Bronchial epithelial cell (primary cell): Measurements from ENCODE around the gene ITPA. TPM values are rescaled to one million over a fixed set of nuclear protein-coding genes. Genes with fewer than 3 reads are reported as not detected.

ENCODE experiments used
- DNase-seq: peaks from one replicate; pipeline ENCODE4 v3.0.0-alpha.2; 2010; ENCODE audit warnings: low read depth
- FAIRE-seq: peaks from 2 replicates; lab custom pipeline; 2011; peaks lifted over from hg19 to GRCh38; lab: Jason Lieb, UNC
- H3K27me3 ChIP-seq: 2 replicates; pipeline ENCODE4 v1.5.1; 2011; ENCODE audit warnings: low read length; ENCODE audit not compliant: control insufficient read depth, insufficient read depth
- H3K36me3 ChIP-seq: 2 replicates; pipeline ENCODE4 v1.5.1; 2011; ENCODE audit warnings: low read length; ENCODE audit not compliant: control insufficient read depth, insufficient read depth
- H3K4me3 ChIP-seq: 2 replicates; pipeline ENCODE4 v1.5.1; 2011; ENCODE audit warnings: mild to moderate bottlenecking, low read depth, low read length, control low read depth
- total RNA-seq: library from RNA; depleted of rRNA; stranded (reverse); fragments of >200 nt; gene quantifications from 2 replicates; pipeline ENCODE4 v1.2.1, GENCODE V29; 2014
- TF ChIP-seq, protein P1 (sequence below): IDR thresholded peaks from 2 replicates; pipeline ENCODE4 v1.5.1; 2011; ENCODE audit warnings: mild to moderate bottlenecking, moderate library complexity, low read length, control low read depth, inconsistent platforms; ENCODE audit not compliant: insufficient read depth, severe bottlenecking

ITPA gene
- total RNA-seq, 1 donor from 2014 or later: 45.5 TPM

DNA sequence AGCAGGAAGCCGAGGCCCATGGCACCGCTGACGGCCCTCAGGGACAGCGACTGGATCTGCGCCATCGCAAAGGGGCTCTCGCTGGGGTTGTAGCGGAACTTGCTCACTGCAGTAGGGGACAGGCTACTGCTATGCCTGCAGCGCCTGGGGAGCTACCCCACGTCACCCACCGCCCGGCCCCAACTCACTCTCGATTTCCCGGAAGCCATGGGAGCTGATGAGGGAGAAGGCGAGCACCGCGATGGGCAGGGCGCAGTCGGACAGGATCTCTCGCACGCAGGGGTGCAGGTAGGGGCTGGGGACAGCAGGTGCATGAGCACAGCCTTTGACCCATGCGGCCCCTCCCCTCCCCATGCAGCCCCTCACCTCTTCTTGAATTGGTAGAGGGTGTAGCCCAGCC is 19.9 kb downstream of the ITPA start:
- no peaks in the 10 kb centered on the region for H3K27me3 ChIP-seq
- H3K4me3 ChIP-seq: no peak overlapping the region
- no peak for FAIRE-seq
- H3K36me3 ChIP-seq: peaks cover 19% of the 10 kb centered on the region
- TF ChIP-seq, protein P1, sequence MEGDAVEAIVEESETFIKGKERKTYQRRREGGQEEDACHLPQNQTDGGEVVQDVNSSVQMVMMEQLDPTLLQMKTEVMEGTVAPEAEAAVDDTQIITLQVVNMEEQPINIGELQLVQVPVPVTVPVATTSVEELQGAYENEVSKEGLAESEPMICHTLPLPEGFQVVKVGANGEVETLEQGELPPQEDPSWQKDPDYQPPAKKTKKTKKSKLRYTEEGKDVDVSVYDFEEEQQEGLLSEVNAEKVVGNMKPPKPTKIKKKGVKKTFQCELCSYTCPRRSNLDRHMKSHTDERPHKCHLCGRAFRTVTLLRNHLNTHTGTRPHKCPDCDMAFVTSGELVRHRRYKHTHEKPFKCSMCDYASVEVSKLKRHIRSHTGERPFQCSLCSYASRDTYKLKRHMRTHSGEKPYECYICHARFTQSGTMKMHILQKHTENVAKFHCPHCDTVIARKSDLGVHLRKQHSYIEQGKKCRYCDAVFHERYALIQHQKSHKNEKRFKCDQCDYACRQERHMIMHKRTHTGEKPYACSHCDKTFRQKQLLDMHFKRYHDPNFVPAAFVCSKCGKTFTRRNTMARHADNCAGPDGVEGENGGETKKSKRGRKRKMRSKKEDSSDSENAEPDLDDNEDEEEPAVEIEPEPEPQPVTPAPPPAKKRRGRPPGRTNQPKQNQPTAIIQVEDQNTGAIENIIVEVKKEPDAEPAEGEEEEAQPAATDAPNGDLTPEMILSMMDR: no peak
- no peak for DNase-seq

- Histone ChIP-seq H3K36me3 (peaks cover 21% of the 10 kb centered on the region), H3K4me3 (no peak overlapping the region), H3K27me3 (no peaks in the 10 kb centered on the region)
- TF ChIP-seq, protein P1: no peak
- FAIRE-seq: no peak
- no peak for DNase-seq
Observed at GRCh38 chr20:3229798-3230197, 20.5 kb downstream of the ITPA start.

- Histone ChIP-seq H3K36me3 (peaks cover 21% of the 10 kb centered on the region), H3K27me3 (no peaks in the 10 kb centered on the region), H3K4me3 (no peak overlapping the region)
- TF ChIP-seq, protein P1: no peak
- no peak for FAIRE-seq
- no peak for DNase-seq
Observed at GRCh38 chr20:3231116-3231515, 21.8 kb downstream of the ITPA start.

DNA sequence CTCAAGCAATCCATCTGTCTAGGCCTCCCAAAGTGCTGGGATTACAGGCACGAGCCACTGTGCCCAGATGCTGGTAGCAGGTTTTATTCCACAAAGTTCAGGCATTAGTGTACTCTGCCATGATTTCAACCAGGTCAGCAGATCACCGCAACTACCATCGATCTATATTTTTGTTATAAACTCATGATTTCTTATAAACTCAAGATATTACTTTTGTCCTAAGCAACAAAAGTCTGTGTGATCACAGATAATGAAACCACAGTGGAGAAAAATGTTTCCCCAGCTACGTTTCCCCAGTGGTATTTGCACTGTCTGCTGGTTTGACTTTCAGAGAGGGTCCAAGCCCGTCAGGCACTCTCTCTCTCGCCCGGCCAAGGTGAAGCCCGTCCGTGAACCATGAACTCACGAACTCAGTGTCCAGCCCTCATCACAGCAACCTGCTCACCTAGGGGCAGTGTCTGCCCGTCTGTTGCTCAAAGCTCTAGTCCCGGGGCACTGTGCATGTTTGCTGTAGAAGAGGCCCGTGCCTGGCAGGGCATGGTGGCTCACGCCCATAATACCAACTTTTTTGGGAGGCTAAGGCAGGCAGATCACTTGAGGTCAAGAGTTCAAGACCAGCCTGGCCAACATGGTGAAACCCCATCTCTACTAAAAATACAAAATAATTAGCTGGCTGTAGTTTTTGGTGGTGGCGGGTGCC is 22.7 kb downstream of the ITPA start:
- TF ChIP-seq, protein P1: no peak
- H3K36me3 ChIP-seq: peaks cover 20% of the 10 kb centered on the region
- FAIRE-seq (no peak), DNase-seq (no peak)
- no peak overlapping the region for H3K4me3 ChIP-seq
- H3K27me3 ChIP-seq: no peaks in the 10 kb centered on the region

- Histone ChIP-seq H3K36me3 (peaks cover 18% of the 10 kb centered on the region), H3K4me3 (no peak overlapping the region), H3K27me3 (no peaks in the 10 kb centered on the region)
- TF ChIP-seq, protein P1: no peak
- FAIRE-seq: no peak
- DNase-seq: no peak
Observed at GRCh38 chr20:3233131-3233990, 24.1 kb downstream of the ITPA start.
